Ascending aorta (tissue), 2 donors: ENCODE measurements around the gene COLEC12. TPM values are rescaled to one million over a fixed set of nuclear protein-coding genes. Genes with fewer than 3 reads are reported as not detected.

ENCODE experiments used
- DNase-seq, 2 donors: peaks; one replicate each; pipeline ENCODE4 v3.0.0-alpha.2; 2019; ENCODE audit warnings: low spot score in 2 of 2
- H3K27ac ChIP-seq, 2 donors: fragments of 200-600 bp; sonication (generic); one replicate each; pipeline ENCODE4 v1.5.1; 2016 to 2017; ENCODE audit warnings: mild to moderate bottlenecking in 1 of 2
- H3K27me3 ChIP-seq: fragments of 200-600 bp; sonication (generic); one replicate; pipeline ENCODE4 v1.5.1; 2017
- H3K36me3 ChIP-seq, 2 donors: fragments of 200-600 bp; sonication (generic); one replicate each; pipeline ENCODE4 v1.5.1; 2016
- H3K4me1 ChIP-seq, 2 donors: fragments of 200-600 bp; sonication (generic); one replicate each; pipeline ENCODE4 v1.5.1; 2016 to 2017; ENCODE audit warnings: mild to moderate bottlenecking in 1 of 2
- H3K4me3 ChIP-seq, 2 donors: fragments of 200-600 bp; sonication (generic); one replicate each; pipeline ENCODE4 v1.5.1; 2016 to 2017; ENCODE audit warnings: mild to moderate bottlenecking in 1 of 2
- H3K9me3 ChIP-seq, 2 donors: fragments of 200-600 bp; sonication (generic); one replicate each; pipeline ENCODE4 v1.5.1; 2016
- CTCF ChIP-seq, 3 experiments: fragments of 200-600 bp in 2 of 3; fragments of 450-650 bp in 1 of 3; sonication (generic) in 2 of 3; IDR thresholded peaks; one replicate each; pipeline ENCODE4 v1.5.1; 2016 to 2019; ENCODE audit warnings: antibody characterized with exemption in 3 of 3, mild to moderate bottlenecking in 1 of 3, moderate library complexity in 1 of 3
- intact Hi-C: fragments of 100-400 bp; cut with DNase I; formaldehyde crosslinking; loops from one replicate; pipeline ENCODE4 v1.15.1; 2023
- total RNA-seq: library from RNA; depleted of rRNA; stranded (reverse); fragments of >200 nt; gene quantifications from one replicate; pipeline ENCODE4 v1.1.0, GENCODE V29; 2016

Gene COLEC12
- total RNA-seq, 1 donor from 2014 or later, result 9.5 TPM

GRCh38 chr18:332721-333510 is 167.6 kb downstream of the COLEC12 start:
- Histone ChIP-seq H3K27me3 (no peaks in the 10 kb centered on the region), H3K36me3 (no peaks in the 10 kb centered on the region), H3K4me3 (no peak overlapping the region), H3K9me3 (no peaks in the 10 kb centered on the region), H3K27ac (no peak overlapping the region), H3K4me1 (no peaks in the 10 kb centered on the region)
- intact Hi-C loops, result no loop called here
- TF ChIP-seq CTCF (IDR thresholded peaks at IDR 0.05), result no peak
- DNase-seq, result no peak

GRCh38 chr18:332007-332406 is 168.5 kb downstream of the COLEC12 start:
- Histone ChIP-seq H3K9me3 (no peaks in the 10 kb centered on the region), H3K4me1 (no peaks in the 10 kb centered on the region), H3K36me3 (no peaks in the 10 kb centered on the region), H3K27ac (no peak overlapping the region), H3K27me3 (no peaks in the 10 kb centered on the region), H3K4me3 (no peak overlapping the region)
- no peak for DNase-seq
- TF ChIP-seq CTCF (IDR thresholded peaks at IDR 0.05), result no peak
- intact Hi-C loops, result no loop called here

GRCh38 chr18:331221-331821 is 169.2 kb downstream of the COLEC12 start:
- no peak for TF ChIP-seq CTCF (IDR thresholded peaks at IDR 0.05)

GRCh38 chr18:328928-329327 is 171.6 kb downstream of the COLEC12 start:
- intact Hi-C loops, result no loop called here
- no peak overlapping the region for H3K4me3 ChIP-seq
- TF ChIP-seq CTCF (IDR thresholded peaks at IDR 0.05), result no peak
- H3K27me3 ChIP-seq, result no peaks in the 10 kb centered on the region
- H3K9me3 ChIP-seq, result no peaks in the 10 kb centered on the region
- no peak overlapping the region for H3K27ac ChIP-seq
- no peaks in the 10 kb centered on the region for H3K4me1 ChIP-seq
- no peak for DNase-seq
- H3K36me3 ChIP-seq, result no peaks in the 10 kb centered on the region

More at GRCh38 chr18:331221-331821, 169.2 kb downstream of the COLEC12 start:
- Histone ChIP-seq H3K27me3 (no peaks in the 10 kb centered on the region), H3K4me3 (no peak overlapping the region), H3K9me3 (no peaks in the 10 kb centered on the region), H3K27ac (no peak overlapping the region), H3K36me3 (no peaks in the 10 kb centered on the region), H3K4me1 (no peaks in the 10 kb centered on the region)
- intact Hi-C loops, result no loop called here
- no peak for DNase-seq

GRCh38 chr18:326846-327245 is 173.7 kb downstream of the COLEC12 start:
- DNase-seq, result no peak
- Histone ChIP-seq H3K4me1 (no peaks in the 10 kb centered on the region), H3K27ac (no peak overlapping the region), H3K36me3 (no peaks in the 10 kb centered on the region), H3K4me3 (no peak overlapping the region), H3K9me3 (no peaks in the 10 kb centered on the region), H3K27me3 (no peaks in the 10 kb centered on the region)
- intact Hi-C loops, result no loop called here
- TF ChIP-seq CTCF (IDR thresholded peaks at IDR 0.05), result no peak
